Immature natural killer cell (primary cell): ENCODE data around the gene ANP32A. TPM values are rescaled to one million over a fixed set of nuclear protein-coding genes. Genes with fewer than 3 reads are reported as not detected.
A peak's percentile ranks its signal among the peaks of the same experiment; 100 is the strongest.

Experiments
- DNase-seq, 3 donors: peaks; one replicate each; pipeline ENCODE4 v3.0.0; 2022; ENCODE audit warnings: mixed read lengths in 1 of 3
- H3K27ac Mint-ChIP-seq, 6 donors: one replicate each; pipeline ENCODE4 v1.8.0; 2020; ENCODE audit warnings: mixed read lengths in 6 of 6, mild to moderate bottlenecking in 5 of 6, inconsistent platforms in 4 of 6, moderate library complexity in 3 of 6
- H3K27me3 Mint-ChIP-seq, 3 donors: one replicate each; pipeline ENCODE4 v1.8.0; 2020 to 2021; ENCODE audit warnings: low read depth in 3 of 3, mild to moderate bottlenecking in 3 of 3, mixed read lengths in 3 of 3, moderate library complexity in 3 of 3, inconsistent platforms in 1 of 3
- H3K36me3 Mint-ChIP-seq, 3 donors: one replicate each; pipeline ENCODE4 v1.8.0; 2020; ENCODE audit warnings: mixed read lengths in 3 of 3, inconsistent platforms in 2 of 3, mild to moderate bottlenecking in 2 of 3
- H3K4me1 Mint-ChIP-seq, 2 donors: one replicate each; pipeline ENCODE4 v1.8.0; 2020; ENCODE audit warnings: inconsistent platforms in 2 of 2, mild to moderate bottlenecking in 2 of 2, mixed read lengths in 2 of 2, moderate library complexity in 1 of 2
- H3K4me3 Mint-ChIP-seq, 5 donors: one replicate each; pipeline ENCODE4 v1.8.0; 2020; ENCODE audit warnings: mild to moderate bottlenecking in 5 of 5, mixed read lengths in 5 of 5, inconsistent platforms in 3 of 5, moderate library complexity in 3 of 5
- H3K9me3 Mint-ChIP-seq, 6 donors: one replicate each; pipeline ENCODE4 v1.8.0; 2020; ENCODE audit warnings: mild to moderate bottlenecking in 6 of 6, mixed read lengths in 6 of 6, inconsistent platforms in 4 of 6, moderate library complexity in 3 of 6
- polyA plus RNA-seq, 3 donors: library from polyadenylated mRNA; unstranded; fragments of 300-500 nt; fragmentation: Illumina TruSeq; gene quantifications; one replicate each; pipeline ENCODE4 v1.2.3, GENCODE V29; 2021

The ANP32A gene
- polyA plus RNA-seq, 3 donors from 2014 or later: 76.3 to 147 (median 85.2) TPM

GRCh38 chr15:68781766-68782588 is 38.7 kb downstream of the ANP32A start:
- Mint-ChIP-seq H3K27ac (peak overlapping the region; percentile 51 to 93 (median 82)), H3K27me3 (peaks cover 0 to 4% (median 4%) of the 10 kb centered on the region in 3 donors), H3K4me3 (peak overlapping the region; percentile 48 to 78 (median 75)), H3K9me3 (no peaks in the 10 kb centered on the region), H3K36me3 (peaks cover 17 to 31% (median 17%) of the 10 kb centered on the region in 3 donors), H3K4me1 (peaks cover 70 to 76% of the 10 kb centered on the region in 2 donors)
- peak in 2 of 3 donors; percentile 38 to 51 for DNase-seq

GRCh38 chr15:68781217-68781616 is 39.5 kb downstream of the ANP32A start:
- H3K4me1 Mint-ChIP-seq: peaks cover 70 to 76% of the 10 kb centered on the region in 2 donors
- H3K4me3 Mint-ChIP-seq: peak overlapping the region in 2 of 5 donors; percentile 42 to 78
- no peaks in the 10 kb centered on the region for H3K9me3 Mint-ChIP-seq
- peaks cover 17 to 31% (median 17%) of the 10 kb centered on the region in 3 donors for H3K36me3 Mint-ChIP-seq
- peak overlapping the region in 4 of 6 donors; percentile 16 to 93 (median 62) for H3K27ac Mint-ChIP-seq
- H3K27me3 Mint-ChIP-seq: peaks cover 0 to 7% (median 4%) of the 10 kb centered on the region in 3 donors
- DNase-seq: no peak

GRCh38 chr15:68778876-68779275 is 41.8 kb downstream of the ANP32A start:
- peaks cover 12 to 25% (median 13%) of the 10 kb centered on the region in 3 donors for H3K36me3 Mint-ChIP-seq
- peaks cover 3 to 7% (median 4%) of the 10 kb centered on the region in 3 donors for H3K27me3 Mint-ChIP-seq
- H3K4me1 Mint-ChIP-seq: peaks cover 69 to 78% of the 10 kb centered on the region in 2 donors
- no peaks in the 10 kb centered on the region for H3K9me3 Mint-ChIP-seq
- no peak overlapping the region for H3K4me3 Mint-ChIP-seq
- no peak for DNase-seq
- peak overlapping the region in 3 of 6 donors; percentile 5 to 12 (median 7) for H3K27ac Mint-ChIP-seq

- DNase-seq: peak in 1 of 3 donors; percentile 35
- Mint-ChIP-seq H3K9me3 (no peaks in the 10 kb centered on the region), H3K27me3 (peaks cover 2 to 4% (median 3%) of the 10 kb centered on the region in 3 donors), H3K36me3 (peaks cover 12 to 18% (median 13%) of the 10 kb centered on the region in 3 donors), H3K27ac (peak overlapping the region; percentile 69 to 90 (median 80)), H3K4me3 (peak overlapping the region; percentile 50 to 64 (median 58)), H3K4me1 (peaks cover 48 to 57% of the 10 kb centered on the region in 2 donors)
Observed at GRCh38 chr15:68776477-68777270, 44.0 kb downstream of the ANP32A start.

- H3K27ac Mint-ChIP-seq: peak overlapping the region; percentile 69 to 90 (median 80)
- peak in 2 of 3 donors; percentile 22 to 36 for DNase-seq
- H3K4me1 Mint-ChIP-seq: peaks cover 40 to 49% of the 10 kb centered on the region in 2 donors
- H3K4me3 Mint-ChIP-seq: peak overlapping the region; percentile 51 to 67 (median 62)
- peaks cover 3 to 4% (median 4%) of the 10 kb centered on the region in 3 donors for H3K27me3 Mint-ChIP-seq
- peaks cover 0 to 1% (median 0%) of the 10 kb centered on the region in 6 donors for H3K9me3 Mint-ChIP-seq
- H3K36me3 Mint-ChIP-seq: peaks cover 12 to 18% (median 13%) of the 10 kb centered on the region in 3 donors
Observed at GRCh38 chr15:68775671-68776476, 44.8 kb downstream of the ANP32A start.

GRCh38 chr15:68775236-68775577 is 45.5 kb downstream of the ANP32A start:
- no peak overlapping the region for H3K4me3 Mint-ChIP-seq
- peaks cover 38 to 46% of the 10 kb centered on the region in 2 donors for H3K4me1 Mint-ChIP-seq
- peaks cover 0 to 1% (median 0%) of the 10 kb centered on the region in 6 donors for H3K9me3 Mint-ChIP-seq
- peaks cover 10 to 15% (median 12%) of the 10 kb centered on the region in 3 donors for H3K36me3 Mint-ChIP-seq
- peak overlapping the region in 2 of 6 donors; percentile 32 to 81 for H3K27ac Mint-ChIP-seq
- no peak for DNase-seq
- H3K27me3 Mint-ChIP-seq: peaks cover 4 to 5% (median 4%) of the 10 kb centered on the region in 3 donors

- Mint-ChIP-seq H3K4me1 (peaks cover 38 to 46% of the 10 kb centered on the region in 2 donors), H3K4me3 (no peak overlapping the region), H3K27me3 (peaks cover 4 to 7% (median 5%) of the 10 kb centered on the region in 3 donors), H3K9me3 (peaks cover 0 to 1% (median 0%) of the 10 kb centered on the region in 6 donors), H3K27ac (peak overlapping the region in 2 of 6 donors; percentile 30 to 32), H3K36me3 (peaks cover 7 to 12% (median 8%) of the 10 kb centered on the region in 3 donors)
- no peak for DNase-seq
Observed at GRCh38 chr15:68774521-68775235, 46.0 kb downstream of the ANP32A start.

- Mint-ChIP-seq H3K27me3 (peaks cover 4 to 7% (median 5%) of the 10 kb centered on the region in 3 donors), H3K27ac (peak overlapping the region in 1 of 6 donors; percentile 23), H3K4me3 (no peak overlapping the region), H3K4me1 (peaks cover 38 to 46% of the 10 kb centered on the region in 2 donors), H3K36me3 (peaks cover 5 to 12% (median 5%) of the 10 kb centered on the region in 3 donors), H3K9me3 (peaks cover 0 to 1% (median 0%) of the 10 kb centered on the region in 6 donors)
- no peak for DNase-seq
Observed at GRCh38 chr15:68774120-68774519, 46.6 kb downstream of the ANP32A start.

GRCh38 chr15:68773036-68773435 is 47.7 kb downstream of the ANP32A start:
- Mint-ChIP-seq H3K4me3 (no peak overlapping the region), H3K9me3 (peaks cover 0 to 1% (median 0%) of the 10 kb centered on the region in 6 donors), H3K4me1 (peaks cover 38 to 40% of the 10 kb centered on the region in 2 donors), H3K27me3 (peaks cover 4 to 13% (median 7%) of the 10 kb centered on the region in 3 donors), H3K36me3 (peaks cover 0 to 2% (median 0%) of the 10 kb centered on the region in 3 donors), H3K27ac (no peak overlapping the region)
- no peak for DNase-seq

GRCh38 chr15:68770216-68770615 is 50.5 kb downstream of the ANP32A start:
- DNase-seq: no peak
- Mint-ChIP-seq H3K9me3 (peaks cover 0 to 1% (median 0%) of the 10 kb centered on the region in 6 donors), H3K4me1 (peaks cover 10 to 14% of the 10 kb centered on the region in 2 donors), H3K36me3 (no peaks in the 10 kb centered on the region), H3K27ac (no peak overlapping the region), H3K27me3 (peaks cover 3 to 15% (median 4%) of the 10 kb centered on the region in 3 donors), H3K4me3 (no peak overlapping the region)

- H3K27me3 Mint-ChIP-seq: peaks cover 3 to 15% (median 4%) of the 10 kb centered on the region in 3 donors
- H3K4me3 Mint-ChIP-seq: no peak overlapping the region
- no peak for DNase-seq
- peaks cover 0 to 1% (median 0%) of the 10 kb centered on the region in 6 donors for H3K9me3 Mint-ChIP-seq
- no peaks in the 10 kb centered on the region for H3K36me3 Mint-ChIP-seq
- no peak overlapping the region for H3K27ac Mint-ChIP-seq
- peaks cover 6 to 9% of the 10 kb centered on the region in 2 donors for H3K4me1 Mint-ChIP-seq
Observed at GRCh38 chr15:68769702-68770101, 51.0 kb downstream of the ANP32A start.

GRCh38 chr15:68768321-68768720 is 52.4 kb downstream of the ANP32A start:
- H3K9me3 Mint-ChIP-seq: peaks cover 0 to 1% (median 0%) of the 10 kb centered on the region in 6 donors
- H3K4me1 Mint-ChIP-seq: no peaks in the 10 kb centered on the region
- peaks cover 3 to 16% (median 3%) of the 10 kb centered on the region in 3 donors for H3K27me3 Mint-ChIP-seq
- no peak overlapping the region for H3K27ac Mint-ChIP-seq
- DNase-seq: no peak
- no peak overlapping the region for H3K4me3 Mint-ChIP-seq
- H3K36me3 Mint-ChIP-seq: no peaks in the 10 kb centered on the region
